Stimulated activated CD4-positive, alpha-beta T cell treated with anti-CD3 and anti-CD28 coated beads, Interleukin-1b, Interleukin-23, amount 100 ng/mL, for 1 hour (primary cell): ENCODE data around the gene HTATSF1.

ENCODE experiments used
- DNase-seq, 2 donors: peaks; one replicate each; pipeline ENCODE4 v3.0.0-alpha.2; 2020; ENCODE audit warnings: low read depth in 2 of 2

Gene HTATSF1

GRCh38 chrX:136497556-136498052 is at the start of gene HTATSF1:
HTATSF1 (plus strand) TSS chrX:136497592; CDS start chrX:136497685, 93 bp downstream.
- no peak for DNase-seq

GRCh38 chrX:136447968-136448367 is 49.4 kb upstream of the HTATSF1 start:
- no peak for DNase-seq

- DNase-seq = no peak
Observed at GRCh38 chrX:136450050-136450830, 47.2 kb upstream of the HTATSF1 start.

- no peak for DNase-seq
Observed at GRCh38 chrX:136452614-136453013, 44.8 kb upstream of the HTATSF1 start.

- DNase-seq = no peak
Observed at GRCh38 chrX:136453114-136453513, 44.3 kb upstream of the HTATSF1 start.

GRCh38 chrX:136453771-136454170 is 43.6 kb upstream of the HTATSF1 start:
- DNase-seq = no peak

GRCh38 chrX:136456133-136456532 is 41.3 kb upstream of the HTATSF1 start:
- DNase-seq = no peak

GRCh38 chrX:136457303-136457917 is 40.0 kb upstream of the HTATSF1 start:
- DNase-seq = no peak

- no peak for DNase-seq
Observed at GRCh38 chrX:136464589-136464988, 32.8 kb upstream of the HTATSF1 start.

GRCh38 chrX:136467303-136467702 is 30.1 kb upstream of the HTATSF1 start:
- no peak for DNase-seq

GRCh38 chrX:136468391-136469103 is 28.8 kb upstream of the HTATSF1 start:
- DNase-seq = no peak

- DNase-seq = no peak
Observed at GRCh38 chrX:136473663-136474062, 23.7 kb upstream of the HTATSF1 start.

- no peak for DNase-seq
Observed at GRCh38 chrX:136475236-136475635, 22.2 kb upstream of the HTATSF1 start.

- no peak for DNase-seq
Observed at GRCh38 chrX:136476501-136476900, 20.9 kb upstream of the HTATSF1 start.

GRCh38 chrX:136477026-136477425 is 20.4 kb upstream of the HTATSF1 start:
- no peak for DNase-seq

- DNase-seq = no peak
Observed at GRCh38 chrX:136480383-136480782, 17.0 kb upstream of the HTATSF1 start.

- DNase-seq = no peak
Observed at GRCh38 chrX:136487647-136488046, 9.7 kb upstream of the HTATSF1 start, which contains the start of gene BRS3. BRS3 (plus strand) TSS chrX:136487947; CDS start chrX:136488115, 168 bp downstream.

GRCh38 chrX:136488706-136489105 is 8.7 kb upstream of the HTATSF1 start:
- no peak for DNase-seq

- no peak for DNase-seq
Observed at GRCh38 chrX:136491832-136492231, 5.6 kb upstream of the HTATSF1 start.

GRCh38 chrX:136493011-136493410 is 4.4 kb upstream of the HTATSF1 start:
- no peak for DNase-seq

- DNase-seq = no peak
Observed at GRCh38 chrX:136495043-136495442, 2.3 kb upstream of the HTATSF1 start.

- DNase-seq = no peak
Observed at GRCh38 chrX:136496186-136496763, 1.1 kb upstream of the HTATSF1 start.
